ENCODE results near the gene SPAAR. TPM values are rescaled to one million over a fixed set of nuclear protein-coding genes. Genes with fewer than 3 reads are reported as not detected.

SPAAR gene
- total RNA-seq, 6 donors from 2014 or later: 3.3 to 19.9 (median 8.5) TPM

GRCh38 chr9:35944841-35945240, 35.6 kb downstream of the SPAAR start:
- H3K4me1 ChIP-seq: peaks cover 20 to 26% (median 20%) of the 10 kb centered on the region in 4 donors
- DNase-seq (no peak), ATAC-seq (ENCODE audit: low FRiP score in 2 of 2) (peak; percentile 8 to 23)
- 57 to 76% methylated on average over 3 of the region's 3 CpGs for WGBS, 2 donors
- H3K27ac ChIP-seq: peak overlapping the region; percentile 60 to 79 (median 64)
- no peak for TF ChIP-seq POLR2A (IDR thresholded peaks at IDR 0.05)
- TF ChIP-seq EP300 (IDR thresholded peaks at IDR 0.05): no peak
- no peak for TF ChIP-seq POLR2AphosphoS5 (IDR thresholded peaks at IDR 0.05)
- no peak for TF ChIP-seq CTCF (IDR thresholded peaks at IDR 0.05)
- no peaks in the 10 kb centered on the region for H3K36me3 ChIP-seq
- H3K4me3 ChIP-seq: no peak overlapping the region
- H3K27me3 ChIP-seq: no peaks in the 10 kb centered on the region
- H3K9me3 ChIP-seq: no peaks in the 10 kb centered on the region

GRCh38 chr9:35945341-35946018, 36.2 kb downstream of the SPAAR start:
- DNase-seq (peak in 1 of 2 donors; percentile 59), ATAC-seq (ENCODE audit: low FRiP score in 2 of 2) (peak; percentile 75 to 88)
- Histone ChIP-seq H3K4me1 (peaks cover 20 to 26% (median 20%) of the 10 kb centered on the region in 4 donors), H3K36me3 (no peaks in the 10 kb centered on the region), H3K27ac (peak overlapping the region; percentile 60 to 79 (median 64)), H3K4me3 (peak overlapping the region in 2 of 4 donors; percentile 14 to 23), H3K27me3 (no peaks in the 10 kb centered on the region), H3K9me3 (no peaks in the 10 kb centered on the region)
- WGBS, 2 donors: 33 to 40% methylated on average over 10 of the region's 10 CpGs
- TF ChIP-seq POLR2A (IDR thresholded peaks at IDR 0.05) (no peak), CTCF (IDR thresholded peaks at IDR 0.05) (peak; percentile 57 to 79 (median 64))

GRCh38 chr9:35948451-35948850, 39.2 kb downstream of the SPAAR start:
- Histone ChIP-seq H3K36me3 (no peaks in the 10 kb centered on the region), H3K4me3 (no peak overlapping the region), H3K27me3 (no peaks in the 10 kb centered on the region), H3K9me3 (no peaks in the 10 kb centered on the region), H3K27ac (peak overlapping the region in 3 of 4 donors; percentile 62 to 71 (median 66)), H3K4me1 (peaks cover 20 to 28% (median 23%) of the 10 kb centered on the region in 4 donors)
- WGBS, 2 donors: 64 to 81% methylated on average over 2 of the region's 2 CpGs
- TF ChIP-seq EP300 (IDR thresholded peaks at IDR 0.05) (no peak), POLR2A (IDR thresholded peaks at IDR 0.05) (no peak), CTCF (IDR thresholded peaks at IDR 0.05) (no peak)
- no peak for DNase-seq
- ATAC-seq (ENCODE audit: low FRiP score in 2 of 2): no peak

GRCh38 chr9:35948901-35949318, 39.6 kb downstream of the SPAAR start:
- H3K9me3 ChIP-seq: no peaks in the 10 kb centered on the region
- DNase-seq (peak in 1 of 2 donors; percentile 61), ATAC-seq (ENCODE audit: low FRiP score in 2 of 2) (peak; percentile 46 to 92)
- TF ChIP-seq CTCF (IDR thresholded peaks at IDR 0.05): peak in 1 of 6 experiments; percentile 46
- TF ChIP-seq POLR2A (IDR thresholded peaks at IDR 0.05): peak in 1 of 4 donors; percentile 14
- peak in 1 of 4 donors; percentile 72 for TF ChIP-seq EP300 (IDR thresholded peaks at IDR 0.05)
- TF ChIP-seq POLR2AphosphoS5 (IDR thresholded peaks at IDR 0.05): peak; percentile 49 to 53
- H3K4me1 ChIP-seq: peaks cover 20 to 28% (median 23%) of the 10 kb centered on the region in 4 donors
- 8 to 26% methylated on average over 2 of the region's 2 CpGs for WGBS, 2 donors
- no peaks in the 10 kb centered on the region for H3K27me3 ChIP-seq
- peak overlapping the region; percentile 38 to 71 (median 64) for H3K27ac ChIP-seq
- H3K36me3 ChIP-seq: no peaks in the 10 kb centered on the region
- no peak overlapping the region for H3K4me3 ChIP-seq

GRCh38 chr9:35951736-35952135, 42.4 kb downstream of the SPAAR start:
- DNase-seq (no peak), ATAC-seq (ENCODE audit: low FRiP score in 2 of 2) (no peak)
- Histone ChIP-seq H3K36me3 (no peaks in the 10 kb centered on the region), H3K27me3 (no peaks in the 10 kb centered on the region), H3K4me3 (no peak overlapping the region), H3K27ac (peak overlapping the region; percentile 26 to 75 (median 48)), H3K9me3 (no peaks in the 10 kb centered on the region), H3K4me1 (peaks cover 9 to 21% (median 13%) of the 10 kb centered on the region in 4 donors)
- TF ChIP-seq CTCF (IDR thresholded peaks at IDR 0.05): no peak
- peak in 1 of 2 donors; percentile 12 for TF ChIP-seq POLR2AphosphoS5 (IDR thresholded peaks at IDR 0.05)
- 41 to 44% methylated on average over 6 of the region's 6 CpGs for WGBS, 2 donors

Data from upper lobe of left lung (tissue), 6 donors.